Posterior vena cava (tissue), 2 donors: Measurements from ENCODE around the gene MLN. TPM values are rescaled to one million over a fixed set of nuclear protein-coding genes. Genes with fewer than 3 reads are reported as not detected.

Experiments
- DNase-seq: peaks from one replicate; pipeline ENCODE4 v3.0.0-alpha.2; 2020; ENCODE audit warnings: low spot score
- intact Hi-C, 2 donors: fragments of 100-400 bp; cut with DNase I; formaldehyde crosslinking; loops; one replicate each; pipeline versions ENCODE4 v1.14.1 to v1.14.2; 2022 to 2023
- total RNA-seq, 2 donors: library from RNA; stranded (reverse); fragmentation: NEBNext Ultra II Directional; extraction: Animal tissue kit (Norgen Biotek cat#: 25700); gene quantifications; one replicate each; pipeline ENCODE4 v1.2.1, GENCODE V29; 2021
- donor health status: DM: yes; HTN: yes; CAD: no.
- donor health status: DM: yes; HTN: yes; CAD: no.

The MLN gene
- total RNA-seq, 2 donors from 2014 or later: not detected

DNA sequence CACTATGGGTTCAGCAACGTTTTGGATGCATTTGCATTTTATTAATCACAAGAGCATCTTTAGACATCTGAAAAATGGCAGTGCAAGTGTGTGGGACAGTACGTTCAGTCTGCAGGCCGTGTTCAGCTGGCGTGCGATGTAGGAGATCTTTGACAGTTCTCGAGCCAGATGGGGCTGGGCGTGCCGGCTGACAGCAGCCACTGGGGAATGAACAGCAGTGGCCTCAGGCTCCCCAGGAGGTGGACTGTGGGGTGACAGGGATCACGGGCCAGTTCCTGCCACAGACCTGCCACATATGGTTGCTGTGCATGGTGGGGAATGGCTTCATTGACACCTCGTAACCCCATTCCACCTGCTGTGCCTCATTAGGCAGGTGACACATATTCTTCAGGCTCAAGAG lies 16.4 kb upstream of the MLN start:
- DNase-seq: no peak
- intact Hi-C loops: no loop called here

DNA sequence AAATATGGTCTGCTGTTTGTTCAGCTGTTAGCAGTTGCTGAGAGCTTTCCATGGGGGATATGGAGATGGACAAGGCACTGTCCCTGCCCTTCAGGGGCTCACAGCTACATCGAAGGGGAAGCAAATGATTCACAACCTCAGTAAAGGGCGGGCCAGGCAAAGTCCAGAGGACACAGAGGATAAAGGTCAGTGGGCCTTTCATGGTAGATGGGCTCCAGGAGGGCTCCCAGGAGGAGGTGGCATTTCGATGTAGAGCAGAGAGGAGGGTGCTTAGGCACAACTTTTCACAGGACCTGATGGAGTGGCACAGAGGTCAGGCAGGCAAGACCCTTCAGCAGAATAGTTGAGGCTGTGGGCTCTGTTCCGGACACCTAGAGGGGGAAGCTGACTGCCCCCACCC lies 15.2 kb upstream of the MLN start:
- intact Hi-C loops: no loop called here
- no peak for DNase-seq

DNA sequence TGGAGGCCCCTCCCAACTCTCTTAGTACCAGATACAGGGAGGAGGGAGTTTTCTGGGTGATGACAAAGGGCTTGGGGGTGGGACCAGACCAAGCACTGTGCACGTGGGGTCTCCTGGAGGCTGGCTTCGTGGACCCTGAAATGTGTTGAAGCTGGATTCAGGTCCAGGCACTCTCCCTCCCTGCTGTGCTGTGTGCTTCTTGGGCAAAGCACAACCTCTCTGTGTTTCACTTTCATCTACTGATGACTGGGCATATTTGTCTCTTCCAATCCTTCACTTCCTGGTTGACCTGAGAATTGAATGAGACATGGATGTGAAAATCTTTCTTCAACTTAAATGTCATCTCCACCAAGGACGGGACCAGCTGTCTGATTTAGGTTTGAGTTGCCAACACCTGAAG lies 14.5 kb upstream of the MLN start:
- intact Hi-C loops: no loop called here
- DNase-seq: no peak

DNA sequence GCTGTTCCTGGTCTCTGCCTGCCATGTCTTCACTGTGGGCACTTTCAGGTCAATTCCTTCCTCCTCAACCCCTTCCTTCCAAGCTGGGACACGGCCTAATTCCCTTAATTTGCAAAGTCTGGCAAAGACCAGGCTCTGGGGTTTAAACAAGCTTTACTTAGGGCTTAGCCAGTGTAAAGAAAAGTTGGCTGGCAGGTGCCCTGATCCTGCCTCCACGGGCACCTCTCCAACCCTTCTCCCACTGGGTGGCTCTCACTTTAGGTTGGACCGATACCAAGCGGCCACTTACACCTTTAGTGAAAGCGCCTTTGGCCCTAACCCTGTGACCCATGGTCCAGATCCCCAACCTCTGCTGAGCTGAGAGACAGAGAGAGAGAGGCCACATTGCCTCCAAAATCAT lies 13.7 kb upstream of the MLN start:
- DNase-seq: no peak
- intact Hi-C loops: no loop called here

DNA sequence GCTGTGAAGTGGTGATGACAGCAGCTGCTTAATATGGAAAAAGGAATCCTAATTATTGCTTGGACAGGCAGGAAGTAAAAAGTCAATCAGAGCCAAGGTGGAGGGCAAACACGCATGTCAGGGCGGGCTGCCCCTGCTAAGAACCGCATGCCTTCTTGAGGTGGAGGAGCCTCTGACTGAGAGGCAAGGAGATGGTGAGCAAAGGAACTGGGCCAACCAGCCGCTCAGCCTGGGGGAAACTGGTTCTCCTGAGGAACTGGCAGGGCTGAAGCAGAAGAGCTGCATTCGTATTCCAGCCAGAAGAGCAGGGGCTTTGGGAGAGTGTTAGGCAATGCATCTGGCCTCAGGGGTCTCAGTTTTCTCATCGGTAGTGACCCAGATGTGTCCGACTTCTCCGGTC lies 13.1 kb upstream of the MLN start:
- DNase-seq: no peak
- intact Hi-C loops: no loop called here

DNA sequence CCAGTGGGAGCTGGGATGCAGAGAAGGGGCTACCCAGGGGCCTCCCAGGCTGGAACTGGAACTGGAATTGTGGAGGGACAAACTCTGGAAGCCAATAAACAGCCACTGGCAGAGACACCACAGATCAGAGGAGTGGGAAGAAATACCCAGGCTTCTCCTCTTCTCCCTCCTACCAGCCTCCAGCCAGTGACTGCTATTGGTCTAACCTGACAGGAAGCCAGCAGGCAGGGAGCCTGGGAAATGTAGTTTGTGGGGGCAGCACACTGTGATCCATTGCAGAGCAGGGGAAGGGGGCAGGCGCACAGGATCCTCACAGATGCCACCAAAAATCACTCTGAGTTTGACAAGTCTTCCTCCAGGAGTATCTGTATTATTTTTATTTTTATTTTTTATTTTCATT lies 12.1 kb upstream of the MLN start:
- no peak for DNase-seq
- intact Hi-C loops: no loop called here

DNA sequence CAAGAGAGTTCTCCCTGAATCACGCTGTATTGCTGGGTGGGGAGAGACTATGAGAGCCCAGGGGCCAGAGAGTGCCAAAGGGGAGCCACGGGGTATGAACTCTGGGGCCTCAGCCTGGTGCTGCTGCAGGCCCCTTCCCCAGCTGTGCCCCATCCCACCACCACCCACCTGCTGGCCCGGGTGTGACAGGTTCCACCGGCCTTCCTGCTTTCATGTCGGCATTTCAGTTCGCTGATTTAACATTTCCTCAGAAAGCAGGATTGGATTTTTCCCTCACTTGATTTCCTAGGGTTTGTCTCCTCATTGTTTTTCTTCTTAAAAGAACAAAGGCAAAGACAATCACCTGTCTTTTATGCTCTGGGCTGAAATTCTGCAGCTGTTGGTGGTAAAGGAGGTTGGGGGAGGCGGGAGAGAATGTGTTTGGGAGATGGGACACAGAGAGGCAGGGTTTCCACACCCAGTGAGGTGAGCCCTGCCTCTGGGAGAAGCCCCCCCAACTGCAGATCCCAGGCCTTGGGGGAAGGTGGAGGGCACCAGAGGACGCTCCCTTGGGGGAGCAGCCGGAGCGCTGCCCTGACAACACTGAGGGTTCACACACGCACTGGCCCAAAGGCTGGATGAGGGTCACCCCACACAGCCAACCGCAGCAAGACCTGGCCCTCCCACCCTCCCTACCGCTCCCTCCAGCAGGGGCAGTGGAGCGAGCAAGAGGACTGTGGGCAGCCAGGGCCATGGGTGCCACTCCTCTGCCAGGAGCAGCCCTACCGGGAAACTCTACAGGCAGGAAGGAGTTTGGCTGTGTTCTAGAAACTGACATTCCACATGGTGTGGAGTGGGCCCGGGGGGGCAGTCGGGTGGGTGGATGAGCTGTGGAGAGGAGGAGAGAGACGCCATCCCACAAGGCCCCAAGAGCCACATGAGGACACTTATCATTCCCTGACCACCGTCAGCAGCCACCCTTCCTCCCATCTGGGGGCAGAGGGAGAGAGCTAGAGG lies 10.5 kb upstream of the MLN start:
- DNase-seq: no peak
- intact Hi-C loops: no loop called here

DNA sequence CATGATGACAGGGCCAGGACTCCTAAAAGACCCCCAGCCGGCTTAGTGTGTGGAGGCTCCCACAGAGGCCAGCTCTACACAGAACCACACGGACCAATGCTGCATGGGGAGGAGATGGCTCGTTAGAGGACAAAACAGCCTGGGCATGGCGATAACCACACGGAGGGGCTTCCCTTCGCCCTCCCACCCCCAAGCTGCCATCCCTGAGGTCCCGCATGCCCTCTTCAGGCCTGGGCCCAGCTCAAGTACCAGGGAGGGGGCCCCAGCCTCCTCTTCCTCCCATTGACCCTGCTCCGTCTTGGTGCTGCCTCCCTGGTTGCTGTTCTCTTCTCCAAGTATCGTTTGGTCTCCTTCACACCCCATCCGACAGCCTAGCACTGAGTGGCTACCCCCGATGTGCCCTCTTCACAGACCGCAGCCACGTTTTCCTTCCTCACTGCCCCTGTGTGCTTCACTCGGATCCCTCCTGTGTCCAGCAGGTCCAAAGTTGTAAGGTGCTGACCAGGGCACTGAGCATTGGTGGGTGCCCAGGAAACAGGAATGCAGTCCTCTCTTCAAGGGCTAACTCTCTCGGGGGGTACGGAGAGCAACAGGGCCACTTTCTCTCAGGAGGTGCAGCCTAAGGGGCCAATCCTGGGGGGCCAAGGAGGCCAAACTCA lies 9.6 kb upstream of the MLN start:
- DNase-seq: no peak
- intact Hi-C loops: no loop called here

DNA sequence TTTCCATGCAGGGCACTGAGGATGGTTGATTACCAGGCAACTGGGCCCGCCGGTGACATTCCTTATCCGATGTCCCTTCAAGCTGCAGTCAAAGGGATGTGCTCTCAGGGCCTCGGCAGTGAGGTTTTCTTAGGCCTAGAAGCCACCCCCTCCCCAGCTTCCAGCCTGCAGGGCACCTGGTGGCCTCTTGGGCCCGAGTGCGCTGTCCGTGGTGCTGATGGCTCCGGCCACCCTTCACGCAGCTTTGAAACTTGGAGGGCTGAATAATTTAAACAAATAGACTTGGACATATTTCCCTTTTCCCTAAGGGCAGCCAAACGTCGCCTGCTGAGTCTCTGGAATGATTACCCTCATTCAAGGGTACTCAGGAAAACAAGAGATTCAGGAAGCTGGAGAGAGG lies 8.9 kb upstream of the MLN start:
- DNase-seq: no peak

DNA sequence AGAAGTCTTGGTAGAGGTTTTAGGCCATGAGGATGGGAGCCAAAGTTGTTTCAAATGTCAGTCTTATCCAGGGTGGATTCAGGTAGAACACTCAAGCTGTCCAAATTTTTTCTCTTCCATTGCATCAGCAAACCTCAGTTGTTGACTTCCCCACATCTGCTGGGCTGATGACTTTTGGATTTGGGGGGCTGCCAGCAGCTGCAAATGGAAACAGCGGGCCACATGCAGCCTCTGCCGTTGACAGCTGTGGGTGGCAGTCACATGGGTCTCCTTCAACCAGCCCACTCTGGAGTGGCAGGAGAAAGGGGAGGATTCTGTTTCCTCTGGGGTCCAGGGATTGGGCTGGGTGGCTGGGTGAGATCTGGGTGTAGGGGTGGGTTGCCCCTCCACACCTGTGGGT lies 5.8 kb upstream of the MLN start:
- intact Hi-C loops: loop anchor here in 1 of 2 donors (10.0 kb wide), 1 partner anchor 155 kb away; no protein-coding TSS in a partner anchor
- DNase-seq: no peak

More for the DNA sequence above, 8.9 kb upstream of the MLN start:
- intact Hi-C loops: no loop called here

DNA sequence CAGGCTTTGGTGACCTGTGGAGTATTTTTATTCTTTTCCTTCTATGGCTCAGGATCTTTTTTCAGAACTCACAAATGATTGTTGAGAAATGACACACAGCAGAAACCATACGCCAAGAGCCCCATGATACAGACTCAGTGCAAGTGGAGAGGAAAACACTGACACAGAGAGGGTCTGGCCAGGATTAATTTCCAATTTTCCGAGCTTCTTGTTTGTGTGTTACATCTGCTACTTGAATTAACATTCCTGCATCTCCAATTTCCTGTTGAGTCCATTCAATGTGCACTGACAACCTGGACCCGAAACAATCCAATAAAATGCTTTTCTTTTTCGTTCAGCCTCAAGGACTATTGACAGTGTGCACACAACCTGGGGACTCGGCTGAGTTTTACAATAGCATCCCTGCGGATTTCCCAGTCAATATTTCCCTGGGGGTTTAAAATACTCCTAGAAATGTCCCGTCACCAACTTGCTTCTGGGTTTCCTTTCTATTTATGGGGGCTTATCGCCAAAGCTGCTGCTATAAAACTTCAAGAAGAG lies 4.9 kb upstream of the MLN start:
- intact Hi-C loops: loop anchor here in 1 of 2 donors (10.0 kb wide), 1 partner anchor 156 kb away; no protein-coding TSS in a partner anchor
- DNase-seq: no peak

DNA sequence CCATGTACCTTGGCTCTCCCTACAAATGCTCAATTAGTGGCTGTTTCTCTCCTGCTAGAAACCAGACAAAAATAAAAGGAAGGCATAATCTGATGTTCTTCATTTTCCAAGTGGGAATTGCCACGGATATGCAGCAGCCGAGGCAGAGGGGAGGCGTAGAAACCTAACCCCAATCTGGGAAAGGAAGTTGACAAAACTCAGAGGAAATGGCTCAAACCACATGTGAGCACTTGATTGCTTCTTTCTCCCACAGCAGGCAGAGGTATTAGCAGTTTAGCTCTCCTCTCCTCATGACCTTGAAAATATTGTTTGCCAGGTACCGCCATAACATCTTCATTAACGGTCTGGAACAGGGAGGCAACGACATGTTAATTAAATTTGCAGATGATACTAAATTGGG lies 3.8 kb upstream of the MLN start:
- no peak for DNase-seq
- intact Hi-C loops: loop anchor here in 1 of 2 donors (10.0 kb wide), 1 partner anchor 157 kb away; no protein-coding TSS in a partner anchor

DNA sequence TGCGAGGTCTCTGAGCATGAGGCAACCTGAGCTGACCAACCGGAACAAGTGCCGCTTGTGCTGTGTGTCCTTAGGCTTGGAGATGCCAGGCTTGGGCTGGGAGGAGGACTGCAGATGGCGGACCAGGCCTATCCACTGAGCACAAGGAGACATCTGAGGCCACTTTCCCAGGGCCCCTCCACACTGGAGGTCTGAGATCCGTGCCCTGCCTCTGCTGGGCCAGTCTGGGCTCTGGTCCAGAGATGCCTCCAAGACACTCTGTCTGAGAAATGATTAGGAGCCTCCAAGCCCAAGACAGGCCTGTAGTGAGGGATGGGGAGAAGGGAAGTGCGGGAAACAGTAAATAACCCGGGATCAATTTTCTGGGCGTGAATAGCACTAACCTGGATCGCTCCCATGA lies 3.0 kb upstream of the MLN start:
- intact Hi-C loops: loop anchor here in 1 of 2 donors (1.0 to 10.0 kb wide), 2 partner anchors 33 to 158 kb away; no protein-coding TSS in a partner anchor
- DNase-seq: no peak

DNA sequence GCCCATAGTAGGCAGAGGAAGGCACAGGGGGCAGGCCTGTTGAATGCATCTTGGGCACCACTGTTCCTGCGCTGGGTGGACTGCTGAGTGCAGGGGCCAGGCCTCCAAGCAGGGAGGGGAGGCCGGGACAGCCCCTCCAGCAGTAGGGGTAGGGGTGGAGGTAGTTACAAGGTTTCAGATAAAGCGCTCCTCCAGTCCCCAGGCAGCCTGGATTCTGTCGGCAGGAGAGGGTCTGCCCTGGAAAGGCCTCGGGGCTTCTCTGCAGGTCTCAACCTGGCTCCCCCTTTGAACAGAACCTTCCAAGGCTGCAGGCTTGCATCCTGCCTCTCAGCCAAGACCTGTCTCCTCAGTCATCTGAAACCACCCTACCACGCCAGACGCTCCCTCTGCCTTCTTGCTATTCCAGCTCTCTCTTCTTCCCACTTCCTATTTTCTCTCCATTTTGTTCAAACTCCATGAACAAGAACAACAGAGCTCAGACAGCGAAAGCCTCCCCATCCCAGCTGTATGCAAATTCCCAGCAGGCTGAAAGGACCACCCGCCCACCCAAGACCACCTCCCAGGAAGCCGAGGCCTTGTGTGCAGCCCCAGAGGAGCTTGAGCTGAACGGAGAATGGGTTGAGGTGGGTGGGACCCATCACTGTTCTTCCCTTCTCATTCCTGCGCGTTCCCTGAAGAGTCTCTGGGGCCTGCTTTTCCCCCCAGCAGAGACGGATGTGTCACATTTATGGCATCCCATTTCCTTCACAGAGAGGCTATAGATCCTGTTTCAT lies 1.4 kb downstream of the MLN start:
- DNase-seq: no peak
- intact Hi-C loops: loop anchor here in 1 of 2 donors (10.0 kb wide), 1 partner anchor 162 kb away; no protein-coding TSS in a partner anchor

DNA sequence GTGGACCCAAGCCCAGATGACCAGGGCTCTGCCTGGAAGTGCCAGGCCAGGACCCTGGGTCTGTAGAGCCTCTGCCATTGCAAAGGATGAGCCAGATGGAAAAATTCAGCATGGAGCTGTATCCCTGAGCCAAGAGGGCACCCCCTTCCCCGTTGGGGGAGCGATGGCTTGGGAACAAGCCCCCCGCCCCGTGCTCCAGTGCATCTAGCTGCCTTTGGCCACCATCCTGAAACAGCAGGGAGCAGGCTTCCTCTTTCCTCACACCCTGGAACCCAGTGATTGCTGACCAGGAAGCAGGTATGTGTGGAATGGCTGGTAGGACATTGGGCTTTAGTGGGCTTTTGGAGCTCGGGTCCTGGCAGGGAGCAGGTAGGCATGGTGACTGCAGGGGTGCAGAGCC lies 2.2 kb downstream of the MLN start:
- intact Hi-C loops: loop anchor here in 1 of 2 donors (10.0 kb wide), 1 partner anchor 163 kb away; no protein-coding TSS in a partner anchor

DNA sequence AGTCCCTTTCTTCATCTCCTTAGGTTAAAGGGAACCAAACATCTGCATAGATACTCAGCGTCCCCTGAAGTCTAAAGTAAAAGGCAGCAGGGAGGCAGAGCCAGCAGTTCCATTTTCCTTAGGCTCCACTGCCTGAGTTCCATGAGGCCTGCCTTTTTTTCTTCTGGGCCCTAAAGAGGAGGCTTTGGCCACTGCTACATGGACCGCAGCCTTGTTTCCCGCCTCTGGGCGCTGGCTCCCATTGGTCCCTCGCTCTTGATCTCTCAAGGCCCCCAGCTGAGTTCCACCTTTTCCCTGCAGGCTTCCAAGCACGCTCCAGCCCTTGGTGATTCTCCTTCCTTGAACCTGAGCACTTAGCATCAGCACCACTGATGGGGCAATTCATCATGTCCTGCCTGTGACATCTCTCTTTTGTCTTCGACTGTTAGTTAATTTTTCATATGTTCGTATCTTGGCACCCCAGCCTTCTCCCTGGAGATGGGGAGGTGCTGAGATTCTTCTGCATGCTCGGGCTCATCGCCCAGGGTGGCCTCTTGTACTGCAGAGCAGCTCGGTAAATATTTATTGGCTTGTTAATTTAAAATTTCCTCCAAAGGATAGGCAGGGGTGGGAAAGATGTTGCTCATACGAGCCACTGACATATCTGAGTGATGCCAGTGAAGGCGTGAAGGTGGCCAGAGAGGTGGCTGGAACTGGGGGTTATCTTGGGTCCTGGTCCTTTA lies 3.4 kb downstream of the MLN start:
- intact Hi-C loops: loop anchor here in 1 of 2 donors (10.0 kb wide), 1 partner anchor 164 kb away; no protein-coding TSS in a partner anchor
- DNase-seq: no peak

More for the DNA sequence above, 2.2 kb downstream of the MLN start:
- DNase-seq: no peak

DNA sequence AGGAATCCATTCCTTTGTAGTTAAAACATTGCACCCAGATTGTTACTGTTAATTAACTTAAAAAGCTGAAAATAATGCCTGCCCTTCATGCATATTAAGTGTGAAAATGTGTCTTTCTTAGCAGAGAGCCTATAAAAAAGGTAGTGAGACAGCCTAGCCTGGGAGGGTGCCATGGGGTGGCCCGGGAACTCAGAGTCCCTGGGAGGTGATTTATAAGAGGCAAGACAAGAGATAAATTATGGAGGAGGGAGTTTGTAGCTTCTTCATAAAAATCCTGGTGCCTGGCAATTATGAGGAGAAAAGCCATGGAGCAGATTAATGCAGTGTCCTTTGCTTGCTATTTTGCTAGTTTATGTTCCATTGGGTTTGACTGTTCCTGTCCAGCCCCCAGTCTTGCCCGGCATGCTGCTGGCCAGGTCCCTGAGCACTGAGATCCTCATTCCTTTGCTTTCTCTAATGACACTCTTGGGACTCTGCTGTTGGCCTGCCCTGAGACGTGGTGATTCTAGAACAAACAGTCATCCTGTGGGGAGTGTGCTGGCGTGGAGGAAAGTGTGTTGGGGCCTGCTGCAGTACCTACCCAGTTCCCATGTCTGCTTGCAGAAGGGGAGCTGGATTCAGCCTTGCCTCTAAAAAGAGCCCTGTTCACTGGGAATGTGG lies 4.2 kb downstream of the MLN start:
- intact Hi-C loops: loop anchor here in 1 of 2 donors (10.0 kb wide), 2 partner anchors 95 to 165 kb away; no protein-coding TSS in a partner anchor
- no peak for DNase-seq

DNA sequence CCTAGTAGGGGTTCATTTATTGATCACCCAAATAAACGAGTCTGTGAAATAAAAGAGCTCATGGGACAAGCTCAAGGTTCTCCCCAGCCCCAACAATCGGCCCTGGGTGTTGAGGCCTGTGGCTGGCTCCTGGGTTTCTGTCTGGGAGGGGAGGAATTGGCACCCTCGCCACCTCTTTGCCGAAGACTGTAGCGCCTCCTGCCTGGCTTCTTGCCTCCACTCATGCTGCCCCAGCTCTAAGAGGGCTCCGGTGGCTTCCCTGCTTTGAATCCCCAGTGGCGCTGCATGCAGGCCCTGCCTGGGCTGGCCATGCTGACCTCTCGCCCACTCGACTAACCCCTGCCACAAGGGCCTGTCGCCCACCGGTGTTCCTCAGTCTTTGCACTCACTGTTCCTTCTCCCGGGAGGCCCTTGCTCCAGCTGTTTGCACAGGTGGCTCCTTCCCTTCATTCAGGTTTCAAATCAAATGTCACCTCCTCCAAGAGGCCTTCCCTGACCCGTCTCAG lies 5.4 kb downstream of the MLN start:
- DNase-seq: no peak
- intact Hi-C loops: loop anchor here in 1 of 2 donors (10.0 kb wide), 1 partner anchor 96 kb away; no protein-coding TSS in a partner anchor
